ENCODE results near the gene BHMT. TPM values are rescaled to one million over a fixed set of nuclear protein-coding genes. Genes with fewer than 3 reads are reported as not detected.
"Not testable (repeated sequence)": the region's sequence is repeated elsewhere in the genome, so short reads cannot be mapped to it uniquely, and the experiment has no call there.

The BHMT gene
- total RNA-seq, 3 donors from 2014 or later: 0.22 to 0.30 TPM; not detected in 1

GRCh38 chr5:79133657-79134451, 22.2 kb downstream of the BHMT start:
- ATAC-seq: peak; percentile 82 to 87
- Mint-ChIP-seq H3K4me3 (peak overlapping the region; percentile 77), H3K27me3 (ENCODE audit: low read depth) (peaks cover 3% of the 10 kb centered on the region), H3K4me1 (ENCODE audit: low read depth) (peaks cover 10% of the 10 kb centered on the region), H3K9me3 (no peaks in the 10 kb centered on the region), H3K36me3 (ENCODE audit: insufficient read depth) (no peaks in the 10 kb centered on the region)
- peak; percentile 54 for DNase-seq

- Mint-ChIP-seq H3K9me3 (peaks cover 5% of the 10 kb centered on the region), H3K4me1 (ENCODE audit: low read depth) (peaks cover 10% of the 10 kb centered on the region), H3K27me3 (ENCODE audit: low read depth) (peaks cover 6% of the 10 kb centered on the region), H3K4me3 (no peak overlapping the region), H3K36me3 (ENCODE audit: insufficient read depth) (no peaks in the 10 kb centered on the region)
- DNase-seq (no peak), ATAC-seq (no peak)
These were observed 24.4 kb downstream of the BHMT start for GRCh38 chr5:79135790-79136553.

GRCh38 chr5:79136618-79137017, 25.0 kb downstream of the BHMT start:
- Mint-ChIP-seq H3K27me3 (ENCODE audit: low read depth) (peaks cover 6% of the 10 kb centered on the region), H3K4me1 (ENCODE audit: low read depth) (peaks cover 10% of the 10 kb centered on the region), H3K36me3 (ENCODE audit: insufficient read depth) (no peaks in the 10 kb centered on the region), H3K4me3 (no peak overlapping the region), H3K9me3 (peaks cover 5% of the 10 kb centered on the region)
- ATAC-seq (no peak), DNase-seq (no peak)

GRCh38 chr5:79140553-79140952, 28.9 kb downstream of the BHMT start:
- no peaks in the 10 kb centered on the region for H3K36me3 Mint-ChIP-seq (ENCODE audit: insufficient read depth)
- no peak for DNase-seq
- H3K27me3 Mint-ChIP-seq (ENCODE audit: low read depth): peaks cover 8% of the 10 kb centered on the region
- H3K9me3 Mint-ChIP-seq: peaks cover 5% of the 10 kb centered on the region
- ATAC-seq: no peak
- no peaks in the 10 kb centered on the region for H3K4me1 Mint-ChIP-seq (ENCODE audit: low read depth)
- H3K4me3 Mint-ChIP-seq: no peak overlapping the region

DNA sequence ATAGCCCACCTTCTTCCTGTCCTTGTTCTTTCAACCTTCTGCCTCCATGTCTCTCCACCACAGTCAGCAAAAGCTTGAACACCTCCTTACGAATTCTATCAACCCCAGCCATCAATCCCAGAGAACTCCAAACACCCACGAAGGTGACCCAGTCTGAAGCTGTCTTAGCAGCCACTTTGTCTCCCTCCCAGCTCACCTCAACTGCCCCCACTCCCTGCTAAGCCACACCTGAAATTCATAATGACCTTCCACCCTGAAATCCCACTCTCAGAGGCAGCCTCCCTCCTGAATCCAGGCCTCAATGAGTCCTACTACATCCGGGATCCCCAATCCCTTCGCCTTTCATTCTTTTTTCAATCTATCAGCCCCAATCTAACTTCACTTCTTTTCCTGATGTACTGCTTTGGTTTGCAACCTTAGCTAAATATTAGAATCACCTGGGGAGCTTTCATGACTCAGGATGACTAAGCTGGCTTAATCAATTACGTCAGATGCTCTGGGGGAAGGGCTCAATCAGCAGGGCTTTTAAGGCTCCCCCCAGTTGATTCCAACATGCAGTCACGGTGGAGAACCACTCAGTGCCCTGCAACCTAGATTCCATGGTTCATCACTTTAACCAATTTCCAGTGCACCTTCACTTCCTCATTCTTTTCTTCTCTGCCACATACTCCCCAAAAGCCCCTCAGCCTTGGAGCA, 32.2 kb downstream of the BHMT start:
- H3K4me3 Mint-ChIP-seq: no peak overlapping the region
- no peak for ATAC-seq
- no peaks in the 10 kb centered on the region for H3K4me1 Mint-ChIP-seq (ENCODE audit: low read depth)
- no peak for DNase-seq
- H3K27me3 Mint-ChIP-seq (ENCODE audit: low read depth): peaks cover 11% of the 10 kb centered on the region
- H3K9me3 Mint-ChIP-seq: peaks cover 5% of the 10 kb centered on the region
- H3K36me3 Mint-ChIP-seq (ENCODE audit: insufficient read depth): no peaks in the 10 kb centered on the region

- no peak overlapping the region for H3K4me3 Mint-ChIP-seq
- H3K27me3 Mint-ChIP-seq (ENCODE audit: low read depth): peaks cover 7% of the 10 kb centered on the region
- H3K4me1 Mint-ChIP-seq (ENCODE audit: low read depth): no peaks in the 10 kb centered on the region
- no peaks in the 10 kb centered on the region for H3K36me3 Mint-ChIP-seq (ENCODE audit: insufficient read depth)
- H3K9me3 Mint-ChIP-seq: no peaks in the 10 kb centered on the region
- no peak for ATAC-seq
- no peak for DNase-seq
These were observed 35.5 kb downstream of the BHMT start for GRCh38 chr5:79147076-79147475.

GRCh38 chr5:79149433-79149832, 37.8 kb downstream of the BHMT start:
- H3K4me1 Mint-ChIP-seq (ENCODE audit: low read depth): no peaks in the 10 kb centered on the region
- no peaks in the 10 kb centered on the region for H3K9me3 Mint-ChIP-seq
- peaks cover 3% of the 10 kb centered on the region for H3K27me3 Mint-ChIP-seq (ENCODE audit: low read depth)
- no peak for DNase-seq
- no peak for ATAC-seq
- no peak overlapping the region for H3K4me3 Mint-ChIP-seq
- no peaks in the 10 kb centered on the region for H3K36me3 Mint-ChIP-seq (ENCODE audit: insufficient read depth)

- Mint-ChIP-seq H3K4me3 (no peak overlapping the region), H3K27me3 (ENCODE audit: low read depth) (no peaks in the 10 kb centered on the region), H3K4me1 (ENCODE audit: low read depth) (no peaks in the 10 kb centered on the region), H3K36me3 (ENCODE audit: insufficient read depth) (no peaks in the 10 kb centered on the region), H3K9me3 (no peaks in the 10 kb centered on the region)
- no peak for DNase-seq
- ATAC-seq: no peak
These were observed 40.5 kb downstream of the BHMT start for GRCh38 chr5:79151942-79152671.

DNA sequence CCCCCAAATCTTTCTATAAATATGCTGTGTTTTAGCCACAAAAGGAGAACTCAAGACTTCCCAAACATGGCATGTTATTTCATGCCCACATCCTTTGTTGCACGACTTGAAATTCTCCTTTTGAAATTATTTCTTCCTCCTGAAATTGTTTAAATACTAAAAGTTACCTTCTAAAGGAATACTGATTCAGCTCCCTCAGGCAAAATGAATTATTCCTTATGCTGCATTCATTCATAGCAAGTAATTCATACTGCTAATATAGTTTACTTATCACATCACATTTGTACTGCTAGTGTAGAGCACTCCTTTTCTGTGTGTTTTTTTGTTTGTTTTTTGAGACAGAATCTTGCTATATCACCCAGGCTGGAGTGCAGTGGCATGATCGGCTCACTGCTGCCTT, 45.7 kb downstream of the BHMT start:
- H3K4me3 Mint-ChIP-seq: no peak overlapping the region
- no peaks in the 10 kb centered on the region for H3K9me3 Mint-ChIP-seq
- DNase-seq (no peak), ATAC-seq (no peak)
- no peaks in the 10 kb centered on the region for H3K27me3 Mint-ChIP-seq (ENCODE audit: low read depth)
- no peaks in the 10 kb centered on the region for H3K4me1 Mint-ChIP-seq (ENCODE audit: low read depth)
- no peaks in the 10 kb centered on the region for H3K36me3 Mint-ChIP-seq (ENCODE audit: insufficient read depth)

DNA sequence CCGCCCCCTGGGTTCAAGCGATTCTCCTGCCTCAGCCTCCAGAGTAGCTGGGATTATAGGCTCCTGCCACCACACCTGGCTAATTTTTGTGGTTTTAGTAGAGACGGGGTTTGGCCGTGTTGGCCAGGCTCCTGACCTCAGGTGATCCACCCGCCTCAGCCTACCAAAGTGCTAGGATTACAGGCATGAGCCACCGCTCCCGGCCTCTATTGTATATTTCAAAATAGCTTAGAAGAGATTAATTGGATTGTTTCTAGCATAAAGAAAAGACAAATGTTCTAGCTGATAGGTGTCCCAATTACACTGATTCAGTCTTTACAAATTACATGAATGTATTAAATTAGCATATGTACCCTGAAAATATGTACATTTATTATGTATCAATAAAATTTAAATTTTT, 50.0 kb downstream of the BHMT start:
- ATAC-seq, H3K9me3 Mint-ChIP-seq, H3K4me3 Mint-ChIP-seq: not testable (repeated sequence)

DNA sequence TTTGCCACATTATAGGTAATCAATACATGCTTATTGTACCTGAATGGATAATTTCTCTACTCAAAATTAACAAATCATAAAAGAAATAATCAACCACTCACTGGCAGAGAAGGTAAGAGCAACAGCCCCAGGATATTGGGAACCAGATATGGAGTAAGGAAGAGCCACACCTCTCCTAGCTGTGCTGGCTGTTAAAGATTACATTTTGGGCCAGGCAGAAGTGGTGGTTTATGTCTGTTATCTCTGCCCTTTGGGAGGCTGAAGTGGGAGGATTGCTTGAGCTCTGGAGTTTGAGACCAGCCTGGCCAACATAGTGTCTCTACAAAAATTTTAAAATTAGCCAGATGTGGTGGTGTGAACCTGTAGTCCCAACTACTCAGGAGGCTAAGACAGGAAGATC, 56.4 kb downstream of the BHMT start:
- H3K4me1 Mint-ChIP-seq (ENCODE audit: low read depth): no peaks in the 10 kb centered on the region
- H3K9me3 Mint-ChIP-seq: no peaks in the 10 kb centered on the region

More for the DNA sequence above, 50.0 kb downstream of the BHMT start:
- not testable (repeated sequence) for H3K4me1 Mint-ChIP-seq (ENCODE audit: low read depth); DNase-seq; H3K36me3 Mint-ChIP-seq (ENCODE audit: insufficient read depth); H3K27me3 Mint-ChIP-seq (ENCODE audit: low read depth)

GRCh38 chr5:79170661-79171060, 59.1 kb downstream of the BHMT start:
- ATAC-seq: no peak
- Mint-ChIP-seq H3K4me1 (ENCODE audit: low read depth) (no peaks in the 10 kb centered on the region), H3K4me3 (no peak overlapping the region)

More for the DNA sequence above, 56.4 kb downstream of the BHMT start:
- ATAC-seq (no peak), DNase-seq (no peak)
- no peak overlapping the region for H3K4me3 Mint-ChIP-seq
- no peaks in the 10 kb centered on the region for H3K36me3 Mint-ChIP-seq (ENCODE audit: insufficient read depth)
- no peaks in the 10 kb centered on the region for H3K27me3 Mint-ChIP-seq (ENCODE audit: low read depth)

GRCh38 chr5:79171635-79172245, 60.1 kb downstream of the BHMT start:
- Mint-ChIP-seq H3K9me3 (no peaks in the 10 kb centered on the region), H3K4me1 (ENCODE audit: low read depth) (no peaks in the 10 kb centered on the region), H3K36me3 (ENCODE audit: insufficient read depth) (no peaks in the 10 kb centered on the region), H3K4me3 (no peak overlapping the region), H3K27me3 (ENCODE audit: low read depth) (no peaks in the 10 kb centered on the region)
- DNase-seq (no peak), ATAC-seq (no peak)

More at GRCh38 chr5:79170661-79171060, 59.1 kb downstream of the BHMT start:
- no peaks in the 10 kb centered on the region for H3K9me3 Mint-ChIP-seq
- H3K36me3 Mint-ChIP-seq (ENCODE audit: insufficient read depth): no peaks in the 10 kb centered on the region
- H3K27me3 Mint-ChIP-seq (ENCODE audit: low read depth): no peaks in the 10 kb centered on the region
- DNase-seq: no peak

DNA sequence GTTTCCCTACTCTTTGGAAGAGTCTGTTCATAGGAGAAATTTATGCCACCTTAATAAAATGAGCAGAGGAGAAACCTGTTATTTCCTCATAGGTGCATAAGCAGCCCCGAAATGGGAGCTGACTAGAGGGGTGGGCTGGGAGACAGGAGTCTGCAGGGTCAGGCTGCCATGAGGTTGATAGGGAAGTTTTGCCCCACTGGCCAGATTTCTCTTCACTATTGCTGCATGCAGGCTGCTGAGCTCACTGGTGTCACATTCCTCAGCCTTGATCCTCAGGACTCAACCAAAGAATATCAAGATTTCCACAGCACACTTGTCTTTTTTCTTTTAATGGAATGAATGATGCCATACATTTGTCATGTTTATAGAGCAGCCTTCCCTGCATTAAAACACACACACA, 60.7 kb downstream of the BHMT start:
- Mint-ChIP-seq H3K27me3 (ENCODE audit: low read depth) (no peaks in the 10 kb centered on the region), H3K36me3 (ENCODE audit: insufficient read depth) (no peaks in the 10 kb centered on the region), H3K9me3 (no peaks in the 10 kb centered on the region), H3K4me1 (ENCODE audit: low read depth) (no peaks in the 10 kb centered on the region), H3K4me3 (no peak overlapping the region)
- no peak for DNase-seq
- no peak for ATAC-seq
